KOPT-K1 (cell line): Measurements from ENCODE around the gene ATP8B1.

Experiments
- H3K27ac ChIP-seq: fragments of 200-600 bp; sonication (generic); 2 replicates; pipeline ENCODE4 v1.5.1; 2016; ENCODE audit warnings: antibody characterized with exemption, mild to moderate bottlenecking, low read depth, low read length; ENCODE audit not compliant: poor library complexity, severe bottlenecking
- H3K36me3 ChIP-seq: fragments of 200-600 bp; sonication (generic); 2 replicates; pipeline ENCODE4 v1.5.1; 2017; ENCODE audit warnings: antibody characterized with exemption, mild to moderate bottlenecking, low read length, moderate library complexity; ENCODE audit not compliant: insufficient read depth
- H3K9me3 ChIP-seq: fragments of 200-600 bp; sonication (generic); 2 replicates; pipeline ENCODE4 v1.5.1; 2017; ENCODE audit warnings: antibody characterized with exemption, low read length, mild to moderate bottlenecking; ENCODE audit not compliant: insufficient read depth, poor library complexity, severe bottlenecking

Gene ATP8B1

GRCh38 chr18:57806978-57807285 lies 3.8 kb upstream of the ATP8B1 start:
- H3K9me3 ChIP-seq = peaks cover 3% of the 10 kb centered on the region
- no peak overlapping the region for H3K27ac ChIP-seq
- no peaks in the 10 kb centered on the region for H3K36me3 ChIP-seq

GRCh38 chr18:57806201-57806977 lies 3.3 kb upstream of the ATP8B1 start:
- no peaks in the 10 kb centered on the region for H3K9me3 ChIP-seq
- no peak overlapping the region for H3K27ac ChIP-seq
- no peaks in the 10 kb centered on the region for H3K36me3 ChIP-seq

- Histone ChIP-seq H3K9me3 (no peaks in the 10 kb centered on the region), H3K27ac (no peak overlapping the region), H3K36me3 (no peaks in the 10 kb centered on the region)
Measured at GRCh38 chr18:57805117-57805516, 2.0 kb upstream of the ATP8B1 start.

- H3K9me3 ChIP-seq = no peaks in the 10 kb centered on the region
- no peak overlapping the region for H3K27ac ChIP-seq
- H3K36me3 ChIP-seq = no peaks in the 10 kb centered on the region
Measured at GRCh38 chr18:57804557-57804956, 1.4 kb upstream of the ATP8B1 start.

DNA sequence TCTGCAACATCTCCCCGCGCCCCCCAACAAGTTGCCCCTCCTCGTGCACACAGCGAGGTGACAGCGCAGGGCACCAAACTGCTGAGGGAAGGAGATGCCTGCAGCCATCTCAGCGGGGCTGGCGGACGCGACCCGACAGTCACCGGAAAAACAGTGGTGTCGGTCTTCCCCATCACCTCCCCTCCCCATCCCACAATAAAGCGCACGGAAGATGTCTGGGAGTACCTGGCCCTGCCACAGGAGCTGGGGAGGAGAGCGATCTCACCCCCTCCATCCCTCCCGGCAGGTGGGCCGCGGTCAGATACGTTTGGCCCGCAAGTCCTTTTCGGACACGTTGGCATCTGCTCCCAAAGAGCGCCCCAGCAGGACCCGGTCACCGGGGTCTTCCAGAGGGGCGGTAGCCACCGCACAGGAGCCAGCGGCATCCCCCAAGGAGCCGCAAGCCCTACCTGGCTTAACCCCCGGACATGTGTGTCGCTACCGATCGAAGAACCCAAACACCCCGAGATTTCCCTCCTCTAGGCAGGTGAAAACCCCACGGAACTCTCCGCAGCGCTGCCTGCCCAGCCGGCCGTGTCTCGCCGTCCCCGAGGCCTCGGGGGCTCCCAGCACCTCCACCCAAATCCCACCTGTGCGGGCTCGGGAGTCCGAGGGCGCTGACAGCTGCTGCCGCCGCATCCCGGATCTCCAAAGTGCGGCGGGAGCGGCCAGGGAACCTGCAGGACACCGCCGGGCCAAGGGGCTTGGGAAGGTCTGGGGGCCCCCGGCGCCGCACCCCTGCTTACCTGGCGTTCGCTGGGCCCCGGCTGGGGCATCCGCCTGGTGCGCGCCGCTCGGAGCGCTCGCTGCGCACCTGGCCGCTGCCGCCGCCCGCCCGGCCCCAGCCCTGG lies 657 bp downstream of the ATP8B1 start:
- Histone ChIP-seq H3K27ac (no peak overlapping the region), H3K9me3 (no peaks in the 10 kb centered on the region), H3K36me3 (no peaks in the 10 kb centered on the region)

DNA sequence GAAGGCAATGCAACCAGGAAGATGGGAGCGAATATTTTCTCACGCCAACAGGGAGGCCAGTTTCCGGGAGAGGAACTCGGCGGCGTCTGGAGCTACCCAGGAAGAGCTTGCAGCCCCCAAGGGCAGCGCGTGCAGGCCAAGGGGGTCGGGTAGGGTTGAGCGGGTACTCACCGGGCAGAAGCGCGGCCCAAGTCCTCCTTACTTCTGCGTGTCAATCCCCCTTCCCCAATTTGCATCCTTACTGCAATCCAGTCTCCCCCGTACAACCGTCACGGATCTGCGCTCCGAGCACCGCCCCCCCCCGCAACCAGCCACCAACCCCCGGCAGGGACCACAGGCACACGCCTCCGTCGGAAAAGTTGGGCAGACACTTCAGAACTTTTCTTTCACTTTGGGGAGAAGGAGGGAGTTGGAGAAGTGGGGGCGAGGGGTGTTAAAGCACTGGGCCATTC lies 1.3 kb downstream of the ATP8B1 start:
- Histone ChIP-seq H3K27ac (no peak overlapping the region), H3K9me3 (no peaks in the 10 kb centered on the region), H3K36me3 (no peaks in the 10 kb centered on the region)

- Histone ChIP-seq H3K27ac (no peak overlapping the region), H3K36me3 (no peaks in the 10 kb centered on the region), H3K9me3 (no peaks in the 10 kb centered on the region)
Measured at GRCh38 chr18:57801325-57801724, 1.8 kb downstream of the ATP8B1 start.

GRCh38 chr18:57798713-57799373 lies 4.3 kb downstream of the ATP8B1 start:
- no peaks in the 10 kb centered on the region for H3K36me3 ChIP-seq

DNA sequence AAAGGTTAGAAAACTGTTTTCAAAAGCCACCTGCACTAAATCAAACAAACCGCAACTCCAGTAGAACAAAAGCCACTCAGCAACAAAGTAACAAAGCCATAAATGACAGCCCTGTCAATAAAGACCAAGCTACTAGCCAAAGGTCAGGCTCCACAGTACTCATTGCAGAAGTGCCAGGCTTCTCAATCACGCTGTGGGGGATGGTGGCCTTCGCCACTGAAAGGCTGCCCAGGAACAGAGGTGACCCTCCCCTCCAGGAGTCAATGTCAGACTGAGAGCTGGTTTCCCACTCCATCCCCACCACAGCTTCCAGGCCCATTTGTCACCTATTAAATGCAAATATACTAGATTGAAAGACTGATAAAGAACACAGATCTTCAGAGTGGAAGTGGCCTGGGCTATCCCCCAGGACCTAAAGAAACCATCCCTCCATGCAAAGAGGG lies 5.9 kb downstream of the ATP8B1 start:
- no peak overlapping the region for H3K27ac ChIP-seq
- no peaks in the 10 kb centered on the region for H3K36me3 ChIP-seq
- H3K9me3 ChIP-seq = no peaks in the 10 kb centered on the region

More at GRCh38 chr18:57798713-57799373, 4.3 kb downstream of the ATP8B1 start:
- H3K27ac ChIP-seq = no peak overlapping the region
- H3K9me3 ChIP-seq = no peaks in the 10 kb centered on the region

DNA sequence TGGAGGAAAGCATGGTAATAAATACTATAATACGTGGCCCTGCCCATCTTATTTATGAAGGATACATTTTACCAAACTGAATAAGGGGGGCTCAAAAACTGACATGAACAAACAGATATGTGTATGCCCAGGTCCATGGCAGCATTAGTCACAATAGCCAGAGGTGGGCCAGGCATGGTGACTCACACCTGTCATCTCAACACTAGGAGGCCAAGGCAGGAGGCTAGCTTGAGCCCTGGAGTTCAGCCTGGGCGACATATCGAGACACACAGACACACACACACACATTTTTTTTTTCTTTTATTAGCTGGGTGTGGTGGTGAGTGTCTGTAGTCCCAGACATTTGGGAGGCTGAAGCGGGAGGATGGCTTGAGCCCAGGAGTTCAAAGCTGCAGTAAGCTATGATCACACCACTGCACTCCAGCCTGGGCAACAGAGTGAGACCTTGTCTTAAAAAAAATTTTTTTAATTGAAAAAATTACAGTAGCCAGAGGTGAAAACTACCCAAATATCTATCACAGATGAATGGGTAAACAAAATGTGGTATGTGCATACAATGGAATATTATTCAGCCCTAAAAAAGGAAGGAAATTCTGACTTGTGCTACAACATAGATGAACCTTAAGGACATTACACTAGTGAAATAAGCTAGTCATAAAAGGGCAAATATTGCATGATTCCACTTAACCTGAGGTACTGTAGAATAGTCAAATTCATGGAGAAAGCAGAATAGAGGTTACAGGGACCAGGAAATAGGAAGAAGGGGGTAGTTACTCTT lies 8.0 kb downstream of the ATP8B1 start:
- no peak overlapping the region for H3K27ac ChIP-seq
- H3K36me3 ChIP-seq = no peaks in the 10 kb centered on the region

DNA sequence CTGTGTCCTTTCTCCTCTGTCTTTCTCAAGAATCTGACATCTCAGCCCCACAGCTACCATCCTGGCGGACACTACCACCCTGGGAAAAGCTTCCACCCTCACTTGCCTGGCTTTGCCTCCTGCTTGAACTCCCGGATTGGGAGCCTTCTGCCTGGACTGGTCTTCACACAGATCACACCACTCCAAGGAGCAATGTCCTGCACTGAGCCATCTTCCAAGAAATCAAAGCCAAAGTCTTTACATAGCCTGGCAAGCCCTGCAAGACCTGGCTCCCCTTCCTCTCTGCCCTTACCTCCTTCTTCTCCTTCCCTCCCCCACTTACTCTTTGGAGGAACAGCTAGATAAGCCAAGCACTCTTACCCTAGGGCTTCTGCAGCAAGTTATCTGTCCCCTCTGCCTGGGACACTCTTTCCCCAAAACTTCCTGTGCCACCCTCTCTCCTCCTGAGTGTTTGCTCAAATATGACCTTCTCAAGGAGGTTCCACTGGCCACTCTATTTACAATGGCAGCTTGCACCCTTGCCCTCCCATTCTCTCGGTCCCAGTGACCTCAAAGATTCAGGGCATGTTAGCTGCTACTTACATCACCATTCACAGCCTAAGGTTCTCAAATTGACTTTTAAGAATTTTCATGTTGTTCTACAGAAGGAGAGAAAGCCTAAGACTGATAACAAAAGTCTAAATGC lies 9.7 kb downstream of the ATP8B1 start:
- Histone ChIP-seq H3K9me3 (no peaks in the 10 kb centered on the region), H3K36me3 (no peaks in the 10 kb centered on the region), H3K27ac (no peak overlapping the region)

More for the DNA sequence above, 8.0 kb downstream of the ATP8B1 start:
- no peaks in the 10 kb centered on the region for H3K9me3 ChIP-seq

GRCh38 chr18:57792631-57793301 lies 10.3 kb downstream of the ATP8B1 start:
- H3K9me3 ChIP-seq = no peaks in the 10 kb centered on the region
- H3K27ac ChIP-seq = no peak overlapping the region
- no peaks in the 10 kb centered on the region for H3K36me3 ChIP-seq

- Histone ChIP-seq H3K36me3 (no peaks in the 10 kb centered on the region), H3K9me3 (no peaks in the 10 kb centered on the region), H3K27ac (no peak overlapping the region)
Measured at GRCh38 chr18:57791911-57792310, 11.2 kb downstream of the ATP8B1 start.

GRCh38 chr18:57791192-57791591 lies 11.9 kb downstream of the ATP8B1 start:
- Histone ChIP-seq H3K27ac (no peak overlapping the region), H3K9me3 (no peaks in the 10 kb centered on the region), H3K36me3 (no peaks in the 10 kb centered on the region)
